GM18907 (cell line): ENCODE results near the gene EPHA3.
A peak's percentile ranks its signal among the peaks of the same experiment; 100 is the strongest.

ENCODE experiments used
- ATAC-seq: cut with Tn5 transposase; IDR thresholded peaks from one replicate; pipeline ENCODE4 v1.9.1; 2021; ENCODE audit warnings: mild to moderate bottlenecking, moderate library complexity; ENCODE audit not compliant: unreplicated experiment

EPHA3 gene

GRCh38 chr3:89107461-89108290 is at the start of gene EPHA3:
Gene EPHA3, plus strand, starts transcription at chr3:89107621. Its CDS starts 128 bp downstream, at chr3:89107749.
- ATAC-seq = peak; percentile 98

GRCh38 chr3:89058371-89058770 is 49.0 kb upstream of the EPHA3 start:
- no peak for ATAC-seq

GRCh38 chr3:89059211-89059925 is 48.1 kb upstream of the EPHA3 start:
- no peak for ATAC-seq

- no peak for ATAC-seq
Measured at GRCh38 chr3:89061259-89061658, 46.2 kb upstream of the EPHA3 start.

GRCh38 chr3:89067736-89068135 is 39.7 kb upstream of the EPHA3 start:
- ATAC-seq = no peak

- ATAC-seq = no peak
Measured at GRCh38 chr3:89072642-89073041, 34.8 kb upstream of the EPHA3 start.

GRCh38 chr3:89079944-89080343 is 27.5 kb upstream of the EPHA3 start:
- ATAC-seq = no peak

- ATAC-seq = no peak
Measured at GRCh38 chr3:89087851-89088250, 19.6 kb upstream of the EPHA3 start.

- ATAC-seq = no peak
Measured at GRCh38 chr3:89098173-89098572, 9.2 kb upstream of the EPHA3 start.

- peak; percentile 97 for ATAC-seq
Measured at GRCh38 chr3:89098964-89099585, 8.3 kb upstream of the EPHA3 start.

GRCh38 chr3:89101251-89101650 is 6.2 kb upstream of the EPHA3 start:
- ATAC-seq = no peak

GRCh38 chr3:89101921-89102320 is 5.5 kb upstream of the EPHA3 start:
- no peak for ATAC-seq

- no peak for ATAC-seq
Measured at GRCh38 chr3:89104499-89104898, 2.9 kb upstream of the EPHA3 start.

GRCh38 chr3:89105503-89105902 is 1.9 kb upstream of the EPHA3 start:
- ATAC-seq = no peak

GRCh38 chr3:89108291-89108550 is 800 bp downstream of the EPHA3 start:
- ATAC-seq = no peak

- ATAC-seq = no peak
Measured at GRCh38 chr3:89113344-89113743, 5.9 kb downstream of the EPHA3 start.

- peak; percentile 94 for ATAC-seq
Measured at GRCh38 chr3:89113893-89114840, 6.7 kb downstream of the EPHA3 start.

GRCh38 chr3:89114841-89115223 is 7.4 kb downstream of the EPHA3 start:
- no peak for ATAC-seq

- no peak for ATAC-seq
Measured at GRCh38 chr3:89116476-89116875, 9.1 kb downstream of the EPHA3 start.

- ATAC-seq = no peak
Measured at GRCh38 chr3:89138048-89138447, 30.6 kb downstream of the EPHA3 start.

GRCh38 chr3:89139870-89140269 is 32.4 kb downstream of the EPHA3 start:
- ATAC-seq = no peak
